Upper lobe of right lung (tissue), 1 donor: ENCODE data around the gene DMWD. TPM values are rescaled to one million over a fixed set of nuclear protein-coding genes. Genes with fewer than 3 reads are reported as not detected.

Source experiments
- ATAC-seq: fragments of 200-7000 bp; cut with Tn5 transposase; one replicate; pipeline ENCODE4 v1.9.1; 2020; ENCODE audit warnings: mild to moderate bottlenecking, moderate library complexity
- DNase-seq: peaks from one replicate; pipeline ENCODE4 v3.0.0-alpha.2; 2020
- H3K27ac ChIP-seq: fragments of 200-600 bp; one replicate; pipeline ENCODE4 v1.8.0; 2022
- H3K27me3 ChIP-seq: fragments of 200-600 bp; one replicate; pipeline ENCODE4 v1.8.0; 2022; ENCODE audit warnings: mild to moderate bottlenecking
- H3K36me3 ChIP-seq: fragments of 200-600 bp; one replicate; pipeline ENCODE4 v1.8.0; 2022
- H3K4me1 ChIP-seq: fragments of 200-600 bp; one replicate; pipeline ENCODE4 v1.8.0; 2022
- H3K4me3 ChIP-seq: fragments of 200-600 bp; one replicate; pipeline ENCODE4 v1.8.0; 2022; ENCODE audit warnings: mild to moderate bottlenecking
- H3K9me3 ChIP-seq: fragments of 200-600 bp; one replicate; pipeline ENCODE4 v1.8.0; 2022
- CTCF ChIP-seq: fragments of 200-600 bp; IDR thresholded peaks from one replicate; pipeline ENCODE4 v1.8.0; 2022; ENCODE audit warnings: antibody characterized with exemption
- intact Hi-C: fragments of 100-400 bp; cut with DNase I; formaldehyde crosslinking; loops from one replicate; pipeline ENCODE4 v1.11.0; 2022
- total RNA-seq: library from RNA; stranded (reverse); fragmentation: NEBNext Ultra II Directional; extraction: Animal tissue kit (Norgen Biotek cat#: 25700); gene quantifications from one replicate; pipeline ENCODE4 v1.2.1, GENCODE V29; 2021
- donor health status: DM: no; HTN: yes; CAD: no; lungs with severe emphysema.

The DMWD gene
- total RNA-seq, 1 donor from 2014 or later = 58.7 TPM

- TF ChIP-seq CTCF = no peak
- DNase-seq (no peak), ATAC-seq (no peak)
- no peaks in the 10 kb centered on the region for H3K9me3 ChIP-seq
- intact Hi-C loops = no loop called here
- no peak overlapping the region for H3K4me3 ChIP-seq
- H3K27ac ChIP-seq = no peak overlapping the region
- H3K36me3 ChIP-seq = peaks cover 96% of the 10 kb centered on the region
- H3K27me3 ChIP-seq = no peaks in the 10 kb centered on the region
- no peaks in the 10 kb centered on the region for H3K4me1 ChIP-seq
Measured at GRCh38 chr19:45827459-45828093, 34.9 kb upstream of the DMWD start.

- TF ChIP-seq CTCF = no peak
- peaks cover 96% of the 10 kb centered on the region for H3K36me3 ChIP-seq
- H3K27ac ChIP-seq = no peak overlapping the region
- H3K27me3 ChIP-seq = no peaks in the 10 kb centered on the region
- H3K9me3 ChIP-seq = no peaks in the 10 kb centered on the region
- ATAC-seq = no peak
- no peak overlapping the region for H3K4me3 ChIP-seq
- intact Hi-C loops = no loop called here
- H3K4me1 ChIP-seq = no peaks in the 10 kb centered on the region
- DNase-seq = no peak
Measured at GRCh38 chr19:45826934-45827333, 34.3 kb upstream of the DMWD start.

GRCh38 chr19:45825917-45826893 lies 33.6 kb upstream of the DMWD start:
- Histone ChIP-seq H3K4me1 (no peaks in the 10 kb centered on the region), H3K4me3 (no peak overlapping the region), H3K36me3 (peaks cover 96% of the 10 kb centered on the region), H3K27me3 (no peaks in the 10 kb centered on the region), H3K27ac (no peak overlapping the region), H3K9me3 (no peaks in the 10 kb centered on the region)
- intact Hi-C loops = no loop called here
- no peak for TF ChIP-seq CTCF
- ATAC-seq (no peak), DNase-seq (no peak)

GRCh38 chr19:45825263-45825605 lies 32.6 kb upstream of the DMWD start:
- Histone ChIP-seq H3K9me3 (no peaks in the 10 kb centered on the region), H3K27ac (no peak overlapping the region), H3K4me3 (no peak overlapping the region), H3K27me3 (no peaks in the 10 kb centered on the region), H3K36me3 (peaks cover 93% of the 10 kb centered on the region), H3K4me1 (no peaks in the 10 kb centered on the region)
- DNase-seq = no peak
- no peak for ATAC-seq
- TF ChIP-seq CTCF = no peak
- intact Hi-C loops = no loop called here

GRCh38 chr19:45824531-45825262 lies 32.1 kb upstream of the DMWD start:
- DNase-seq = no peak
- no peaks in the 10 kb centered on the region for H3K4me1 ChIP-seq
- no peak overlapping the region for H3K4me3 ChIP-seq
- no peak overlapping the region for H3K27ac ChIP-seq
- no peaks in the 10 kb centered on the region for H3K27me3 ChIP-seq
- peaks cover 93% of the 10 kb centered on the region for H3K36me3 ChIP-seq
- H3K9me3 ChIP-seq = no peaks in the 10 kb centered on the region
- TF ChIP-seq CTCF = no peak
- intact Hi-C loops = no loop called here
- no peak for ATAC-seq
